Measurements from ENCODE around the gene TMEM247.

GRCh38 chr2:46487667-46488335 lies 8.4 kb downstream of the TMEM247 start:
- no peak for TF ChIP-seq EZH2 (IDR thresholded peaks at IDR 0.05; ENCODE audit: low read length, missing control alignments)
- TF ChIP-seq, protein P1, sequence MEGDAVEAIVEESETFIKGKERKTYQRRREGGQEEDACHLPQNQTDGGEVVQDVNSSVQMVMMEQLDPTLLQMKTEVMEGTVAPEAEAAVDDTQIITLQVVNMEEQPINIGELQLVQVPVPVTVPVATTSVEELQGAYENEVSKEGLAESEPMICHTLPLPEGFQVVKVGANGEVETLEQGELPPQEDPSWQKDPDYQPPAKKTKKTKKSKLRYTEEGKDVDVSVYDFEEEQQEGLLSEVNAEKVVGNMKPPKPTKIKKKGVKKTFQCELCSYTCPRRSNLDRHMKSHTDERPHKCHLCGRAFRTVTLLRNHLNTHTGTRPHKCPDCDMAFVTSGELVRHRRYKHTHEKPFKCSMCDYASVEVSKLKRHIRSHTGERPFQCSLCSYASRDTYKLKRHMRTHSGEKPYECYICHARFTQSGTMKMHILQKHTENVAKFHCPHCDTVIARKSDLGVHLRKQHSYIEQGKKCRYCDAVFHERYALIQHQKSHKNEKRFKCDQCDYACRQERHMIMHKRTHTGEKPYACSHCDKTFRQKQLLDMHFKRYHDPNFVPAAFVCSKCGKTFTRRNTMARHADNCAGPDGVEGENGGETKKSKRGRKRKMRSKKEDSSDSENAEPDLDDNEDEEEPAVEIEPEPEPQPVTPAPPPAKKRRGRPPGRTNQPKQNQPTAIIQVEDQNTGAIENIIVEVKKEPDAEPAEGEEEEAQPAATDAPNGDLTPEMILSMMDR (conservative IDR thresholded peaks at IDR 0.05 in 1 of 2, IDR thresholded peaks at IDR 0.05 in 1 of 2; ENCODE audit: low read depth in 1 of 2, low read length in 2 of 2): no peak
